Progenitor cell of endocrine pancreas (in vitro differentiated cells): ENCODE data around the gene ACSF2. TPM values are rescaled to one million over a fixed set of nuclear protein-coding genes. Genes with fewer than 3 reads are reported as not detected.

ENCODE experiments used
- DNase-seq: peaks from one replicate; pipeline ENCODE4 v3.0.0; 2021; ENCODE audit warnings: low spot score; ENCODE audit not compliant: unreplicated experiment
- H3K27ac Mint-ChIP-seq: 2 replicates; pipeline ENCODE4 v1.8.0; 2021; ENCODE audit warnings: mild to moderate bottlenecking, moderate library complexity, mixed read lengths
- H3K27me3 Mint-ChIP-seq: 2 replicates; pipeline ENCODE4 v1.8.0; 2021; ENCODE audit warnings: mixed read lengths
- H3K36me3 Mint-ChIP-seq: 2 replicates; pipeline ENCODE4 v1.8.0; 2022; ENCODE audit warnings: mixed read lengths; ENCODE audit not compliant: insufficient read depth
- H3K4me1 Mint-ChIP-seq: 2 replicates; pipeline ENCODE4 v1.8.0; 2021; ENCODE audit warnings: low read depth, mixed read lengths
- H3K4me3 Mint-ChIP-seq: 2 replicates; pipeline ENCODE4 v1.8.0; 2021; ENCODE audit warnings: low read depth, mild to moderate bottlenecking, moderate library complexity, mixed read lengths
- H3K9me3 Mint-ChIP-seq: 2 replicates; pipeline ENCODE4 v1.8.0; 2021; ENCODE audit warnings: low read depth, mixed read lengths
- CTCF ChIP-seq: fragments of 200-600 bp; sonication (generic); IDR thresholded peaks from one replicate; pipeline ENCODE4 v1.5.0; 2021; ENCODE audit warnings: antibody characterized with exemption, mild to moderate bottlenecking; ENCODE audit not compliant: unreplicated experiment
- total RNA-seq: library from RNA; stranded (reverse); gene quantifications from 2 replicates; pipeline ENCODE4 v1.2.1, GENCODE V29; 2021

Gene ACSF2
- total RNA-seq, 1 donor from 2014 or later: 72.6 TPM

- H3K27ac Mint-ChIP-seq: no peak overlapping the region
- H3K9me3 Mint-ChIP-seq: no peaks in the 10 kb centered on the region
- no peak overlapping the region for H3K4me3 Mint-ChIP-seq
- H3K36me3 Mint-ChIP-seq: peaks cover 16% of the 10 kb centered on the region
- no peaks in the 10 kb centered on the region for H3K4me1 Mint-ChIP-seq
- no peak for DNase-seq
- H3K27me3 Mint-ChIP-seq: no peaks in the 10 kb centered on the region
- no peak for TF ChIP-seq CTCF
Observed at GRCh38 chr17:50381920-50382319, 44.1 kb upstream of the ACSF2 start.

DNA sequence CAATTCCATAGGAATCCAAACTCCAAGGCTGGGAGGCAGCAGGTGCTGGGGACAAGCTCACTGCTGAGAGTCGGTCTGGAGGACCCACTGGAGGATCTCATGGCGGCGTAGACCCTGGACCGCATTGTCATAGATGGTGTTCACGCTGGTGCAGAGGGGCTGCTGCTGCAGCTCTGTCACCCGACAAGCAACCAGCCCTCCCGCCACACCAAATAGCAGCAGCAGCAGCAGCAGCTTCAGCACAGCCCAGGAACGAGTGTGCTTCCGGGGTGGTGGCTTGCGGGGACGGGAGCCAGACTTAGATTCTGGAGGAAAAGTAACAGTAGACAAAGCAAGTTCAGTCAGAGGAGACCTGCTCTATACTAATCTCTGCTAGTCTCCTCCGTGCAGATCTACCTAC is 43.1 kb upstream of the ACSF2 start:
- Mint-ChIP-seq H3K4me3 (no peak overlapping the region), H3K36me3 (peaks cover 16% of the 10 kb centered on the region), H3K27ac (no peak overlapping the region), H3K9me3 (no peaks in the 10 kb centered on the region), H3K27me3 (no peaks in the 10 kb centered on the region), H3K4me1 (no peaks in the 10 kb centered on the region)
- DNase-seq: no peak
- TF ChIP-seq CTCF: no peak

DNA sequence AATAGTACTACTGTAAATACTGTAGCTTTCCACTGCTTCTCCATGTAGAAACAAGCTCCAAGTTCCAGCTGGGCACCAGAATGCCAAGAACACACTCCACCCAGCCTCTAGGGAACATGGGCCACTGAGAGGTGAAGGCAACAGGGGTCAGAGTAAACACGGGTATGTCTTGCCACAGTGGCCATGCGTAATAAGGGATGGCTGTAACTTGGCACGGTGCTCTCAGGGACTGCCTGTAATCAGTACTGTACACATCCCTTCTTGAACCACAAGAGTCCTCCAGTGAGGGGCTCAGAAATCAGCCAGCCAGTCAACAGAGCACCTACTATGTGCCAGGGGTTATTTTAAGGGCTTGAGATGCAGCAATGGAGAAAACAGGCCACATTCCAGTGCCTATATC is 39.5 kb upstream of the ACSF2 start:
- Mint-ChIP-seq H3K9me3 (no peaks in the 10 kb centered on the region), H3K4me1 (no peaks in the 10 kb centered on the region)
- no peak for TF ChIP-seq CTCF

DNA sequence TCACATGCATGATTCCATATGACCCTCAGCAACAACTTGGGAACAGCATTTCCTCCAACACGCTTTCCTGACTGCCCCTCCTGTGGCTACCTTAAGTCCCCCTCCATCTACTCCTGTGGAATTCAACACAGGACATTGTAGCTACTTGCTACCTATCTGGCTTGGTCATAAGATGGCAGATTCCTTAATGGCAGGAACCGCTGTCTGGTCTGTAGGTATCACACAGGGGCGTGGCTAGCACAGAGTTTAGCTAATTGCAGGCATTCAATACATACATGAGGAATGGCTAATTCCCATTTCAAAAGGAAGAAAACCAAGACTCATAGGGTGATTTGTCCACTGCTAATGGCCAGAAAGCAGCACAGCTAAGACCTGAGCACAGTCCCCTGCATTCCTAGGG is 37.3 kb upstream of the ACSF2 start:
- H3K27me3 Mint-ChIP-seq: no peaks in the 10 kb centered on the region
- H3K9me3 Mint-ChIP-seq: no peaks in the 10 kb centered on the region
- H3K36me3 Mint-ChIP-seq: peaks cover 18% of the 10 kb centered on the region

More for the DNA sequence above, 39.5 kb upstream of the ACSF2 start:
- peaks cover 16% of the 10 kb centered on the region for H3K36me3 Mint-ChIP-seq
- H3K27ac Mint-ChIP-seq: no peak overlapping the region
- DNase-seq: no peak
- H3K4me3 Mint-ChIP-seq: no peak overlapping the region
- no peaks in the 10 kb centered on the region for H3K27me3 Mint-ChIP-seq

GRCh38 chr17:50389534-50389933 is 36.5 kb upstream of the ACSF2 start:
- peaks cover 21% of the 10 kb centered on the region for H3K36me3 Mint-ChIP-seq

More for the DNA sequence above, 37.3 kb upstream of the ACSF2 start:
- Mint-ChIP-seq H3K27ac (no peak overlapping the region), H3K4me1 (no peaks in the 10 kb centered on the region), H3K4me3 (no peak overlapping the region)
- no peak for TF ChIP-seq CTCF
- DNase-seq: no peak

More at GRCh38 chr17:50389534-50389933, 36.5 kb upstream of the ACSF2 start:
- no peak overlapping the region for H3K27ac Mint-ChIP-seq
- H3K4me1 Mint-ChIP-seq: no peaks in the 10 kb centered on the region
- no peaks in the 10 kb centered on the region for H3K9me3 Mint-ChIP-seq
- no peak for TF ChIP-seq CTCF
- no peaks in the 10 kb centered on the region for H3K27me3 Mint-ChIP-seq
- H3K4me3 Mint-ChIP-seq: no peak overlapping the region
- DNase-seq: no peak
